GM13977 (cell line): ENCODE results near the gene C2CD2L.
"Not testable (repeated sequence)": the region's sequence is repeated elsewhere in the genome, so short reads cannot be mapped to it uniquely, and the experiment has no call there.

Experiments used
- DNase-seq: peaks from one replicate; pipeline ENCODE4 v3.0.0; 2012; ENCODE audit warnings: low spot score
- in situ Hi-C: fragments of 300-500 bp; cut with MboI; formaldehyde crosslinking; loops from one replicate; pipeline ENCODE4 v1.12.0; 2022; ENCODE audit warnings: low sequenced_read_pairs, low pct_unique_long_range_greater_than_20kb, mixed read lengths, inconsistent platforms; ENCODE audit not compliant: unreplicated experiment
- TF ChIP-seq, protein P1 (sequence below): IDR thresholded peaks from 2 replicates; pipeline ENCODE4 v1.5.1; 2012; ENCODE audit warnings: mild to moderate bottlenecking, control low read depth; ENCODE audit not compliant: insufficient read depth; ENCODE audit errors: extremely low read depth, missing control alignments

Gene C2CD2L

DNA sequence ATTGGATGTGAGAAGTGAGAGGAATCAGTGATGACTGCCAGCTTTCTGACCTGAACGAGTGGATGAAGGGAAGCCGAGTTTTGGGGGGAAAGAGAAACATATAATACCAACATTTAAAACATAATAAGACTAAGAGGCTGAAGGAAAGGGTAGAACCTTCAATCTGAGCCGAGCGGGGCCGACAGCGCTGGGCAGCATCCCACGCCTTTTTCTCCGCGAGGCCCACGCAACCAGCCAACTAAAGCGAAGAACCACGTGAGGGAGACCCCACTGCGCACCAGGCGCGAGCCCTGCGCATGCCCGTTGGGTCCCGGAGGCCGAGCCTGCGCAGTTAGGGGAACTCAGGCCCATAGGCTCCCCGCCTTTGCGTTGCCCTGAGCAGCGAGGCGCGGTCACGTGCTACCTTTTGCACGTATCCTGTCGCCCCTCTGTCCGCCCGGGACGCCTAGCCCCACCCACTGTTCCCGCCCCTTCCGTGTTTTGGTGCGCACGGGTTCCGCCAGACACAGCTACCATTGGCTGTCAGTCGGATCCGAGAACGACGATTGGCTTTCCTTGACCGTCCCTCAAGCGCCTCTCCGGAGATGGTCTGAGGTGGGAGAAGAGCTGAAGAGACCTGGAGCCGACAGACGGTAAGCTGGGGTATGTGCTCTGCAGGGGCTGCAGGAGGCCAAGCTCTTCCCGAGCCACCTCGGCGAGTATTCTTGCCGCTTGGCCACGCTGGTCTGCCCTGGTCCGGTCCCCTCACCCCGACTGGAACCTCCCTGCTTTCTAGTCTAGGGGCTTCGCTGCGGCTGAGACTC is 14.1 kb downstream of the C2CD2L start, which contains the start of gene HINFP:
Gene HINFP, plus strand, starts transcription at position 573 of the 803 bp plus-strand sequence. CDS start 5,365 bp downstream, outside the sequence.
- TF ChIP-seq, protein P1, sequence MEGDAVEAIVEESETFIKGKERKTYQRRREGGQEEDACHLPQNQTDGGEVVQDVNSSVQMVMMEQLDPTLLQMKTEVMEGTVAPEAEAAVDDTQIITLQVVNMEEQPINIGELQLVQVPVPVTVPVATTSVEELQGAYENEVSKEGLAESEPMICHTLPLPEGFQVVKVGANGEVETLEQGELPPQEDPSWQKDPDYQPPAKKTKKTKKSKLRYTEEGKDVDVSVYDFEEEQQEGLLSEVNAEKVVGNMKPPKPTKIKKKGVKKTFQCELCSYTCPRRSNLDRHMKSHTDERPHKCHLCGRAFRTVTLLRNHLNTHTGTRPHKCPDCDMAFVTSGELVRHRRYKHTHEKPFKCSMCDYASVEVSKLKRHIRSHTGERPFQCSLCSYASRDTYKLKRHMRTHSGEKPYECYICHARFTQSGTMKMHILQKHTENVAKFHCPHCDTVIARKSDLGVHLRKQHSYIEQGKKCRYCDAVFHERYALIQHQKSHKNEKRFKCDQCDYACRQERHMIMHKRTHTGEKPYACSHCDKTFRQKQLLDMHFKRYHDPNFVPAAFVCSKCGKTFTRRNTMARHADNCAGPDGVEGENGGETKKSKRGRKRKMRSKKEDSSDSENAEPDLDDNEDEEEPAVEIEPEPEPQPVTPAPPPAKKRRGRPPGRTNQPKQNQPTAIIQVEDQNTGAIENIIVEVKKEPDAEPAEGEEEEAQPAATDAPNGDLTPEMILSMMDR: no peak
- DNase-seq: peak; percentile 97
- in situ Hi-C loops: no loop called here

DNA sequence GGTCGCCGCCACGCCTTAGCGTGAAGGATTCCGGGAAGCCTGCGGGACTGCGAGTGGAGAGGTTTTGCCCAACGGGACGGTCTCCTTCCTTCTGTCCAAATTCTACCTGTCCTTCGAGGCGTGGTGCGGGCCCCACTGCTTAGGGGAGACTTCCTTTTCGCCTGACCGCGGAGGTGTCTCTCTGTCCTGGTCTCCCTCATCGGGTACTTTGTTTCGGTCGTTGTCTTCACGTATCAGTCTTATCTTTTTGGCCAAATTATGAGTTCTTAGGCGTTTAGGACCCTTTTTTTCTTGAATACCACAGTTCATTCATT is 14.6 kb downstream of the C2CD2L start:
- in situ Hi-C loops: no loop called here
- DNase-seq: no peak

DNA sequence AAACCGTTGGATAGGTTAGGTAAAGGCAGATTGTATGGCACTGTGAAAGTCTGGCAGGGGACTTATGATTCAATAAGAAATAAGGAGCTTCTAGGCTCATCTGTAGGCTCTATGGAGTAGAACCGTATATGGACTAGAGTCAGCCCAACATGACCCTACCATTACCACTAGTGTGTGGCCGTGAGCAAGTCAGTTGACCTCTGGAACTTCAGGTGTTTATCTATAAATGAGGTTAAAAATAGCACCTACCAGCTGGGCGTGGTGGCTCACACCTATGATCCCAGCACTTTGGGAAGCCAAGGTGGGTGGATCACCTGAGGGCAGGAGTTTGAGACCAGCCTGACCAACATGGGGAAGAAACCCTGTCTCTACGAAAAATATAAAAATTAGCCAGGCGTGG is 18.7 kb downstream of the C2CD2L start:
- TF ChIP-seq, protein P1: no peak
- in situ Hi-C loops: no loop called here
- no peak for DNase-seq

More for the DNA sequence above, 14.6 kb downstream of the C2CD2L start:
- TF ChIP-seq, protein P1: no peak

DNA sequence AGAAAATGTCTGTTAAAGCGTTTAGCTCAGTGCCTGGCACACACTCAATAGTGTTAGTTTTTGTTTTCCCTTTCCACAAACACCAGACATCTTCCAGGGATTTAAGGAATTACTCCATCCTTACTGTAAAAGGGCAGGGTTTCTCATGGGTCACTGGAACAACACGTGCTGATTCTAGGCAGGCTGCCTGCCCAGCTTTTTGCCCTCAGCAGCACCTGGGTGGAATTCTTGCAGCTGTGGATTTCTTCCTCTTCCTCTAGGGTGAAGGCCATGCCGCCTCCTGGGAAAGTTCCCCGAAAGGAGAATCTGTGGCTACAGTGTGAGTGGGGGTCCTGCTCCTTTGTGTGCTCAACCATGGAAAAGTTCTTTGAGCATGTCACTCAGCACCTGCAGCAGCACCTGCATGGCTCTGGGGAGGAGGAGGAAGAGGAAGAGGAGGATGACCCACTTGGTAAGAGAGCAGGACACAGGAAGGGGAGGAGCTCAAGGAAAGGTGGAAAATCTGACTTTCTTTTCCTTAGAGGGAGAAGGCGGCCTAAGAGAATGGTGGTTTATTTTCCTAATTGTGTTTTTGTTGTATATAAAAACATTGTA is 19.6 kb downstream of the C2CD2L start:
- no peak for DNase-seq
- in situ Hi-C loops: no loop called here
- TF ChIP-seq, protein P1: no peak

DNA sequence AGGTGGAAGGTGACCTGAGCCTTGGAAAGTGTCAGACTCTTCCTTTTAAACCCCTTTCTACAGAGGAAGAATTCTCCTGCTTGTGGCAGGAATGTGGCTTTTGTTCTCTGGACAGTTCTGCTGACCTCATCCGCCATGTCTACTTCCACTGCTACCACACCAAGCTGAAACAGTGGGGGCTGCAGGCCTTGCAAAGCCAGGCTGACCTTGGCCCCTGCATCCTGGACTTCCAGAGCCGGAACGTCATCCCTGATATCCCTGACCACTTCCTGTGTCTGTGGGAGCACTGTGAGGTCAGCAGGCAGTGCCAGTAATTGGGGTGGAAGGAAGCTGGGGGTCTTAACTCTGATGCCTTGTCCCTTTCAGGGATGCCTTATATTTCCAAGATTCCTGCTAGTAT is 23.5 kb downstream of the C2CD2L start:
- TF ChIP-seq, protein P1: no peak
- no peak for DNase-seq
- in situ Hi-C loops: no loop called here

DNA sequence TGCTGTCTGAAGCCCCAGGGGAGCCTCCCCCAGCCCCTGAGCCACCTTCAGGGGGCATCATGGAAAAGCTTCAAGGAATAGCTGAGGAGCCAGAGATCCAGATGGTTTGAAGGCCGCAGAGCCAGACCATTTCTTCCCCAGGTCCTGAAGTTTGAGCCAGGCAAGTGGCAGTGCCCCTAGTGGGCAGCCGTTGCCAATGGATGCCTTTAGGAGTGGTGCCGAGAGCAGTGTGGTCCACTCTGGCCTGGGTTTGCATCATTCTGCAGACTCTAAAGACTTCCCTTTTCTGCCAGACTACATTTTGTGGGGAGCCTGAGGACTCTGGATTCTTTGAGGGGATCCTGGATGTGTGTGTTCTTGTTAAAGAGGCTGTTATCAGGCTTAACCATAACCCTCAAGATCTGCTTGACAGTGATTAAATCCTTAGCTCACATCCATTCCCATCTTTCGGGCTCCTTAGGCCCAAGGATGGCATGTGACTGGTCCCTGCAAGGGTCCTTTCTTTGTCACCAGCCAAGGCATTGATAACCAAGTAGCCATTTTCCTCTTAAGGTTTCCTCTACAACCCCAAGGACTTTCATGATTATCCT is 27.3 kb downstream of the C2CD2L start:
- TF ChIP-seq, protein P1: peak; percentile 52
- no peak for DNase-seq
- in situ Hi-C loops: no loop called here

DNA sequence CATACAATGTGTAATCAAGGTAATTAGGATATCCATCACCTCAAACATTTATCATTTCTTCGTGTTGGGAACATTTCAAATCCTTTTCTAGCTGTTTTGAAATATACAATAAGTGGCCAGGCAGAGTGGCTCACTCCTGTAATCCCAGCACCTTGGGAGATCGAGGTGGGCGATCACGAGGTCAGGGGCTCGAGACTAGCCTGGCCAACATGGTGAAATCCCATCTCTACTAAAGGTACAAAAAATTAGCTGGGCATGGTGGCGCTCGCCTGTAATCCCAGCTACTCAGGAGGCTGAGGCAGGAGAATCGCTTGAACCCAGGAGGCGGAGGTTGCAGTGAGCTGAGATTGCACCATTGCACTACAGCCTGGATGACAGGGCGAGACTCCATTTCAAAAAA is 32.1 kb downstream of the C2CD2L start:
- DNase-seq, in situ Hi-C loops: not testable (repeated sequence)
